GM10847 (cell line): ENCODE results near the gene IL19.

Experiments used
- POLR2A ChIP-seq: IDR thresholded peaks from 2 replicates; pipeline ENCODE4 v1.6.1; 2011; ENCODE audit not compliant: insufficient read length; ENCODE audit errors: extremely low read depth

Gene IL19

GRCh38 chr1:206766251-206766856 lies 4.2 kb upstream of the IL19 start:
- TF ChIP-seq POLR2A = no peak

GRCh38 chr1:206768472-206769303 lies 1.9 kb upstream of the IL19 start:
- no peak for TF ChIP-seq POLR2A

GRCh38 chr1:206769304-206769731 lies 1.3 kb upstream of the IL19 start:
- no peak for TF ChIP-seq POLR2A

GRCh38 chr1:206771338-206771692 lies 742 bp downstream of the IL19 start:
- no peak for TF ChIP-seq POLR2A

- no peak for TF ChIP-seq POLR2A
Measured at GRCh38 chr1:206772243-206772937, 1.8 kb downstream of the IL19 start, which contains the start of gene IL10. Gene IL10 (minus strand): TSS chr1:206772494. CDS start chr1:206772435, 59 bp downstream.

- TF ChIP-seq POLR2A = no peak
Measured at GRCh38 chr1:206774093-206774492, 3.5 kb downstream of the IL19 start.

- TF ChIP-seq POLR2A = no peak
Measured at GRCh38 chr1:206776229-206776628, 5.7 kb downstream of the IL19 start.

GRCh38 chr1:206778031-206778430 lies 7.5 kb downstream of the IL19 start:
- no peak for TF ChIP-seq POLR2A

- no peak for TF ChIP-seq POLR2A
Measured at GRCh38 chr1:206779638-206780037, 9.1 kb downstream of the IL19 start.

- TF ChIP-seq POLR2A = no peak
Measured at GRCh38 chr1:206782448-206782847, 11.9 kb downstream of the IL19 start.

- no peak for TF ChIP-seq POLR2A
Measured at GRCh38 chr1:206783506-206783905, 12.9 kb downstream of the IL19 start.

- no peak for TF ChIP-seq POLR2A
Measured at GRCh38 chr1:206784471-206784903, 13.9 kb downstream of the IL19 start.

- TF ChIP-seq POLR2A = no peak
Measured at GRCh38 chr1:206785182-206785765, 14.7 kb downstream of the IL19 start.

- no peak for TF ChIP-seq POLR2A
Measured at GRCh38 chr1:206786212-206786886, 15.8 kb downstream of the IL19 start.

GRCh38 chr1:206787891-206788290 lies 17.3 kb downstream of the IL19 start:
- TF ChIP-seq POLR2A = no peak
